SKM-1 treated with dmso at 0.1 percent for 144 hours (cell line): ENCODE data around the gene SDR42E1.
A peak's percentile ranks its signal among the peaks of the same experiment; 100 is the strongest.

Experiments
- DNase-seq: peaks from one replicate; lab custom pipeline; 2025; ENCODE audit not compliant: unreplicated experiment; lab: John Stamatoyannopoulos, UW

Gene SDR42E1

GRCh38 chr16:81940781-81941560 is 70.3 kb downstream of the SDR42E1 start:
- DNase-seq = peak; percentile 14

GRCh38 chr16:81939164-81940056 is 71.9 kb downstream of the SDR42E1 start:
- no peak for DNase-seq
